GM08714 (cell line): ENCODE results near the gene BMAL2.
A peak's percentile ranks its signal among the peaks of the same experiment; 100 is the strongest.

Experiments
- H3K4me3 ChIP-seq: fragments of 200-500 bp; sonication (Bioruptor generic); 2 replicates; pipeline ENCODE4 v1.5.1; 2014; ENCODE audit warnings: mild to moderate bottlenecking, low read length, inconsistent platforms
- ZNF274 ChIP-seq: IDR thresholded peaks from 2 replicates; pipeline ENCODE4 v1.6.1; 2012; ENCODE audit warnings: mild to moderate bottlenecking, low read depth, low read length

The BMAL2 gene

GRCh38 chr12:27332714-27333402 lies at the start of gene BMAL2:
Gene BMAL2 (plus strand): TSS chr12:27332836. CDS start chr12:27333073, 237 bp downstream.
- TF ChIP-seq ZNF274, result no peak
- peak within 1 kb of the TSS; percentile 88 for H3K4me3 ChIP-seq

DNA sequence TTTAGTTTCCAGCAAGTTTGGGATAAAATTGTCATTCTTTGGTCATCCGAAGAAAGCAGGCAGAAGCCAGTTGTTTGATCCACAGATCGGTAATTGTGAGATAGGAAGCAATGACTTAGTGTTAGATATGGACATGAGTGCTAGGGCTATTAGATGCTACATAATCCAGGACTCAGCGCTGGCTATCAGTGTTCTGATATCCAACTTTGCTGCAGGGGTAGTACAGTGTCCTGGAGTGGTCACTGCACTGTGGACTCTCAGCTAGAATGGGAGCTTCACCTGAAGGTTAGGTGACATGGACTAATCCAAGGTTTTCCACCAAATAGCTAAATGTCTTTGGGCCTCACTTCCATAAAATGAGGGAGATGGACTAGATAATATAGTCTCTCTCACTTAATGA lies 48.6 kb upstream of the BMAL2 start:
- TF ChIP-seq ZNF274, result no peak
- no peak overlapping the region for H3K4me3 ChIP-seq

GRCh38 chr12:27284751-27285150 lies 47.9 kb upstream of the BMAL2 start:
- TF ChIP-seq ZNF274, result no peak

DNA sequence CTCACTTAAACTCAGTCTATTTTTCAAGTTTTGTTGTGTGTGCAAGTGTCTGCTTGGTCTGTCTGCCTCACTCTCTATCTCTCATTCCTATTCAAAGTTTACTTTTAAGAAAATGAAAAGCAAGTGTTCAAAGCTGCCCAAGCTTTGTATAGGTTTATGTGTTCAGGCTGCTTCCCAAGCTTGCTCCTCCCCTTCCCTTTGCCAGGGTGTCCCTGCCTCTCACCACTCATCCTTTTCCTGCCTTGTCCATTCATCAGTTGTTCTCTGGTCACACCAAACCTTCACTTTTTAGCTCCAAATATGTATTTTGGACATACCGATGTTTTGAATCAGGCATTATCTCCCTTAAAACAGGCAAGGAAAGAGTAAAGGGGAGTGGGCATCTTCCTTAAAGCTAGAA lies 47.2 kb upstream of the BMAL2 start:
- no peak overlapping the region for H3K4me3 ChIP-seq
- TF ChIP-seq ZNF274, result no peak

More at GRCh38 chr12:27284751-27285150, 47.9 kb upstream of the BMAL2 start:
- no peak overlapping the region for H3K4me3 ChIP-seq

DNA sequence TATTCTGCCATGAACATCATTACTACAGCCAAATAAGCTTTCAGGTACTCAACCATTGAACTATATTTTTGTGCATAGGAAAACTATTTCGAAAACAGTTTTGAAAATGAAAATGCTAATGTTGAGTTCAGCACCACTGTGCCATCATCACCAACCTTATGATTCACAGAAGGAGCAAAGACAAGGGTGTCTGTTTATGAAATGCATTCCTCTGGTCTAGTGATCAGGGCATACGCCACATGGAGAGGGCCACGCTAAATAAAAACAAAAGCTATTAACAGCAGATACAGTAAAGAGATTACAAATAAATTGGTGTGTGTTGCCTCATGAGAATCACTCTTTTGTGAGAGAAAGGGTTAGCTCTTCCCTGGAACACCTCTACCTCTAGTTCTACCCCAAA lies 43.2 kb upstream of the BMAL2 start:
- no peak overlapping the region for H3K4me3 ChIP-seq
- no peak for TF ChIP-seq ZNF274

GRCh38 chr12:27290501-27291168 lies 42.0 kb upstream of the BMAL2 start:
- no peak overlapping the region for H3K4me3 ChIP-seq
- TF ChIP-seq ZNF274, result no peak

DNA sequence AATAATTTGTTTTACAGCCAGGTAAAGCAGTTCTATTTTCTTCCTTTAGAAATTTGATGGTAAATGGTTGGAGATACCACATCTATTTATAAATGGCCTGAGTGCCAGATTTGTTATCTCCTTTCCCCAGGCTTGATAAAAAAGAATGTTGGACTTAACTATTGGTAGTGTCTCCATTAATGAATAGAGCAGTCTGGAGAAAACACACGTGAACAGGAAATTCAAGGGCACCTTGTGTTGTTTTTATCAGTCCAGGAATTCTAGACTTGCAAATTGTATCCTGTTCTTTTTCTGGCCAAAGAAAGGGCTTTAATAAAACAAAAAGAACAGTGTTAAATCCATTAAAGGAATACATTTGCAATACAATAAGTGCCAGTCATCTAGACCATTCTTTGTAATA lies 40.8 kb upstream of the BMAL2 start:
- no peak for TF ChIP-seq ZNF274
- H3K4me3 ChIP-seq, result no peak overlapping the region

GRCh38 chr12:27292718-27293117 lies 39.9 kb upstream of the BMAL2 start:
- H3K4me3 ChIP-seq, result no peak overlapping the region
- no peak for TF ChIP-seq ZNF274

GRCh38 chr12:27293463-27293862 lies 39.2 kb upstream of the BMAL2 start:
- no peak overlapping the region for H3K4me3 ChIP-seq
- no peak for TF ChIP-seq ZNF274

- no peak for TF ChIP-seq ZNF274
- H3K4me3 ChIP-seq, result no peak overlapping the region
These were observed 36.0 kb upstream of the BMAL2 start for GRCh38 chr12:27296674-27297073.

DNA sequence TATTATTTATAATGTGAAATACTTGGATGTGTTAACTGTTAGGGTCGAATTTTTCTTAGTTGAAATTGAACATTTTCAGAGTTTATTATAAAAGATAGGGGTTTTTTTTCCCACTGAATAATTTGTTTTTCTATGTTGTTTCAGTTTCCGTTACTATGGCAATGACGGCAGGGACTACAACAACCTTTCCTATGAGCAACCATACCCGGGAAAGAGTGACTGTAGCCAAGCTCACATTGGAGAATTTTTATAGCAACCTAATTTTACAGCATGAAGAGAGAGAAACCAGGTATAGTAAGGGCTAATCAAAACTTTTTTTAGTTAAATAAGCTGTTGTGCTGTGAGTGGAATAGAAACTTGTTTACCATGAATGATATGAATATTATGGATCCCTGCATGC lies 35.1 kb upstream of the BMAL2 start:
- TF ChIP-seq ZNF274, result no peak
- no peak overlapping the region for H3K4me3 ChIP-seq

DNA sequence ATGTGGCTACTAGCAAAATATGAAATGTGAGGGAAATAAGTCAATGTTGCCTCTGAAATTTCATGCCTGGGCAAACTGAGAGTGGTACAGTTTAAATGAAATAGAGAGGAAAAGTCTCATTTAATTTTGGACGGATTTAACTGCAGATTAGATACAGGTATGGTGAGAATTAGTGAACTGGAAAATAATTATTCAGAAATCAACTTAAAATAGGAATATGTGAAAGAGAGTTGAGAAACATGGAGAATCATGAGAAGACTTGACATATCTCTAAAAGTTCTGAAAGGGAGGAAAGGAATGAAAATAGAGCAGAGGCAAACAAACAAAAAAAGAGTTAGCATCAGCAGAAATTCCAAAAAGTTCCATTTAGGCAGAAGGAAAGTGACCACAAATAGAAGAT lies 33.5 kb upstream of the BMAL2 start:
- no peak for TF ChIP-seq ZNF274
- H3K4me3 ChIP-seq, result no peak overlapping the region

- no peak overlapping the region for H3K4me3 ChIP-seq
- TF ChIP-seq ZNF274, result no peak
These were observed 32.4 kb upstream of the BMAL2 start for GRCh38 chr12:27300226-27300625.

DNA sequence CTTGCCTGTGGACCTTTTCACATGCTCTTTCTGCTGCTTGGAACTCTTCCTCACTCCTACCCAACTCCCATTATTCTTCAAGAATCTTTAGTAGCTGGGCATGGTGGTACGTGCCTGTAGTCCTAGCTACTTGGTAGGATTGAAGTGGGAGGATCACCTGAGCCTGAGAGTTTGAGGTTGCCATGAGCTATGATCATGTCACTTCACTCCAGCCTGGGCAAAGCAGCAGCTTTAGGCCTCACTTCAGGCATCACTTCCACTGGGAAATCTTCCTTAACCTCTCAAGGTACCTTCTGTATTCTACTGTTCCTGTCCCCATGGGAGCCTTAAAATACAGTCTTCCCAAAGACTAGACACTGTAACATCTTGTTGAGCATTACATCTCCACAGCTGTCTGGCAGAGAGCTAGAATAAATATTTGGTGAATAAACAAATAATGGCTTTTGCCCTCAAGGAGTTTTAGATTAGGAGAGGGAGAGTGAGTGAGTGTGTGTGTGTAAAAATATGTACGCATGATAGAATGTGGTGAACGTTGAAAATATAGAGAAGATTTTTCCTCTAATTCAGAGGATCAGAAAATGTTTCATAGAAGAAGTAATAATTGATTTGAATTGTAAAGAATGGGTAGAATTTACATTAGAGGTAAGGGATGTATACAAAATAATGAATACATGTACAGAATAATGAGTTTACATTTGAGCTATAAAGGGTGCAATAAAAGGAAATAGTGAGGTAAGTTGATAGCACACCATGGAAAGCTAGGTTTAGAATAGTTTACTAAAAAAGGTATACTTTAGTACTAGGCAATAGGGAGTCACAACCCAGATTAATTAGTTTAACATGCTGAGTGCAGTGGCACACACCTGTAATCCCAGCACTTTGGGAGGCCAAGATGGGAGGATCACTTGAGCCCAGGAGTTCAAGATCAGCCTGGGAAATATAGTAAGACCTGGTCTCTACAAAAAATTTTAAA lies 29.2 kb upstream of the BMAL2 start:
- no peak for TF ChIP-seq ZNF274

More for the DNA sequence above, 29.2 kb upstream of the BMAL2 start:
- H3K4me3 ChIP-seq, result no peak overlapping the region
